Activated CD4-positive, alpha-beta T cell treated with anti-CD3 and anti-CD28 coated beads for 36 hours (primary cell): ENCODE measurements around the gene AP1AR. TPM values are rescaled to one million over a fixed set of nuclear protein-coding genes. Genes with fewer than 3 reads are reported as not detected.

Experiments used
- ATAC-seq: fragments of 200-7000 bp; cut with Tn5 transposase; one replicate; pipeline ENCODE4 v1.10.0; 2021; ENCODE audit warnings: mild to moderate bottlenecking, moderate library complexity
- CTCF ChIA-PET: fragments of 350-600 bp; sonication (Branson Sonifier 250); formaldehyde crosslinking; loops from one replicate; lab custom pipeline; 2021; ENCODE audit warnings: antibody characterized with exemption; lab: Charles Lee
- POLR2A ChIA-PET: fragments of 350-600 bp; sonication (Branson Sonifier 250); formaldehyde crosslinking; loops from one replicate; lab custom pipeline; 2021; ENCODE audit warnings: antibody characterized with exemption, inconsistent platforms; lab: Charles Lee
- DNase-seq: peaks from one replicate; pipeline ENCODE4 v3.0.0-alpha.2; 2020
- H3K27ac Mint-ChIP-seq: one replicate; pipeline ENCODE4 v1.8.0; 2021; ENCODE audit warnings: mixed read lengths
- H3K27me3 Mint-ChIP-seq: one replicate; pipeline ENCODE4 v1.8.0; 2021; ENCODE audit warnings: mixed read lengths
- H3K36me3 Mint-ChIP-seq: one replicate; pipeline ENCODE4 v1.8.0; 2021; ENCODE audit warnings: low read depth, mixed read lengths
- H3K4me1 Mint-ChIP-seq: one replicate; pipeline ENCODE4 v1.8.0; 2021; ENCODE audit warnings: mixed read lengths
- H3K4me3 Mint-ChIP-seq: one replicate; pipeline ENCODE4 v1.8.0; 2021; ENCODE audit warnings: mild to moderate bottlenecking, moderate library complexity, mixed read lengths
- H3K9me3 Mint-ChIP-seq: one replicate; pipeline ENCODE4 v1.8.0; 2021; ENCODE audit warnings: low read depth, mixed read lengths
- intact Hi-C, 2 experiments: fragments of 100-400 bp; cut with DNase I in 1 of 2; cut with micrococcal nuclease in 1 of 2; formaldehyde crosslinking; loops; one replicate each; pipeline versions ENCODE4 v1.14.2 to v1.15.1; 2022 to 2024; cut with DNase I, micrococcal nuclease
- total RNA-seq, 2 experiments: library from RNA; stranded (reverse); gene quantifications; one replicate each; pipeline ENCODE4 v1.2.3, GENCODE V29; 2021

AP1AR gene
- total RNA-seq, 2 experiments from 2014 or later = 15.8 to 16.5 TPM

DNA sequence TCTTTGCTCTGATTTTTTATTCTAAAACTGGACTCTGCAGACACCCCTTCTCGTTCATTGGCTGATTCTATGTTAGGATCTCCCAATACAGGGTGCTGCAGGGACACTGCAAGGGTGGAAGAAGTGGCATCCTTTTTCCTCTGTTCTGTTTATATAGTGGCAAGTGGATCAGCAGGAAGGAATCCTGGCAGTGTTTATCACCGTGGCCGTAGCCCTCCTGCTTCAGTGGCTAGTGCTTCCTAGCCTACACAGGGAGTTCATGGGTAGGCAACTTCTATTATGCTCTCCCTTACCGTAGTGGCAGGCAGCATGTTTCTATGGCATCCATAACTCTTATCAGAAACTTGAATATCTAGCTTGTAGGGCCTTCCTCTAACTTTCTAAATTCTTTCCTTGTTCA lies 6.4 kb upstream of the AP1AR start:
- ChIA-PET POLR2A (no interaction called here), CTCF (interaction anchor here (1.2 to 1.4 kb wide), 4 partner anchors 11 to 123 kb away, joined by 3 to 4 read pairs (median 4); no protein-coding TSS in a partner anchor)
- no peak overlapping the region for H3K27ac Mint-ChIP-seq
- peaks cover 1% of the 10 kb centered on the region for H3K4me1 Mint-ChIP-seq
- H3K4me3 Mint-ChIP-seq = no peak overlapping the region
- peaks cover 5% of the 10 kb centered on the region for H3K9me3 Mint-ChIP-seq
- peaks cover 3% of the 10 kb centered on the region for H3K27me3 Mint-ChIP-seq
- H3K36me3 Mint-ChIP-seq = no peaks in the 10 kb centered on the region
- intact Hi-C loops = no loop called here
- no peak for ATAC-seq
- no peak for DNase-seq

DNA sequence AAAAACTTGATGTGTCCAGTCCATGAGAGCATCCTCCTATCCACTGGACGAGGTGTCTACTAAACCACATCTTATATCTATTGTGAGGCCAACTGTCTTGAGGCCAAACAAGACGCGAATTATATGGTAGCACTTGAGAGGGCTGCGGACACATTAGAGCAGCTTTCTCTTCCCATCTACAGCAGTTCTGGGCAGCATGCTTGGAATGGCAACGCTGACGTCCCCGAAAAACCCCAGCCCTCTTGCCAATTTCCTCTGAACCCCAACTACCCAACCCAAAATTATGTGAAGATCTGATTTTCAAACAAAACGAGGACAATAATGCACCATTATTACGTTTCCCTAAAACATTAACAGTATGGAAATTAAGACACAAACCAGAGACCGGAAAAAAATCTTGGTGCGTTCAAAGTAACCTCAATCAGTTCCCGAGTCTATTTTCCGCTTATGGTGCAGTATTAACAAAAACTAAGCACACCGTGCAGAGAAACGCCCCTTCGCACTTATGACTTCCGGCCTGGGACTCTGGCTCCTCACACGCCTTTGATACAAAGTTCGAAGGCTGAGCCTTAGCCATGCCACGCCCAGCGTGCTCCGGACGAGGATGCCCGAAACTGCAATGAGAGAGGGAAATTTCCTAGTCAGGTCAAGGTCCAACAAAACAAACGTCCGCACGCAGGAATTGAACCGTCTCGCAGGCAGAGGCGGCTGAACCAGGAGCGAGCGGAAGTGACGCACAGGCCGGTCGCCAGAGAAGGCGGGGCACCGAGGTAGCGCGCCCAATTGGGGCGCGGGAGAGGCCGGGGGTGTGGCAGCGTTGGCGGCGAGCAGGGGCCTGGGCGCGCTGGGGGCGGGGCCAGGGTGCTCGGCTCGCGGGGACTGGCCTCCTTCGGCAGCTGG lies 458 bp upstream of the AP1AR start:
- no peaks in the 10 kb centered on the region for H3K9me3 Mint-ChIP-seq
- H3K36me3 Mint-ChIP-seq = no peaks in the 10 kb centered on the region
- intact Hi-C loops = loop anchor here (1.0 to 10.0 kb wide), 13 partner anchors 32 to 504 kb away; partner anchors contain the start of genes LARP7 (in 2 of the 2), FAM241A (in 1 of the 2) and TIFA (in 1 of the 2)
- peak overlapping the region; percentile 91 for H3K27ac Mint-ChIP-seq
- peaks cover 28% of the 10 kb centered on the region for H3K4me1 Mint-ChIP-seq
- POLR2A ChIA-PET = no interaction called here
- ATAC-seq (peak; percentile 90), DNase-seq (peak; percentile 99)
- no peaks in the 10 kb centered on the region for H3K27me3 Mint-ChIP-seq
- CTCF ChIA-PET = interaction anchor here (1.0 to 2.3 kb wide), 5 partner anchors 12 to 136 kb away, joined by 3 to 6 read pairs (median 4); partner anchors contain the start of gene TIFA
- peak overlapping the region; percentile 79 for H3K4me3 Mint-ChIP-seq

DNA sequence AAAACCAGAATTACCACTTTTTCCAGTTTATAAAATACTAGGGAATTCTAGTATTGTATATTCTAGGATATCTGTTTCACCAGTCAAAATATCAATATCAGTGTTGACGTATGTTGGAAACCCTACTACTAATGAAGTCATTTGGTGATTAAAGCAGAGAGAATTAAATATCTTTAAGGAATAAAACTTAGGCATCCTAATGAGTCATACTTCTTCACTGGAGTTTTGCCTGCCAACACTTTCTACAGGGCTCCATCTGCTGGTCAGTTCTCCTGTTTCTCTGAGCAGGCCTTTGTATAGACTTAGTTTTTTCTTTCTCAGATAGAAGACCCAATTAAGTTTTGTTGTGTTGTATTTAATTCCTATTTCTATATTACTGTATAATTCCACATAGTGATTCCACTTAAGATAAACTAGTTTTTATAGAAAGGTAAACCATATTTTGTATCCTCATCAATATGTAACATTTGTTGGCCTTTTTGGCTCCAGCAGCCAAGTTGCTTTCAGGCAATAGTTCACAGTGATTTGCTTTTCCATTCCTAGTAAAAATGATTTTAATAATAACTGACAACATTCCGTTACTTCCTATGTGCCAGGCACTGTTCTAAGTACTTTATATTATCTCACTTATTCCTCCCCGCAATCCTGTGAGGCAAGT lies 3.5 kb downstream of the AP1AR start:
- Mint-ChIP-seq H3K4me3 (no peak overlapping the region), H3K27me3 (no peaks in the 10 kb centered on the region), H3K27ac (no peak overlapping the region), H3K4me1 (peaks cover 40% of the 10 kb centered on the region), H3K9me3 (no peaks in the 10 kb centered on the region), H3K36me3 (no peaks in the 10 kb centered on the region)
- ChIA-PET CTCF (interaction anchor here (0.7 to 2.4 kb wide), 13 partner anchors 10 to 140 kb away, joined by 3 to 31 read pairs (median 4); no protein-coding TSS in a partner anchor), POLR2A (interaction anchor here (0.7 kb wide), 1 partner anchor 35 kb away, joined by 5 read pairs; no protein-coding TSS in a partner anchor)
- ATAC-seq (no peak), DNase-seq (peak; percentile 64)
- intact Hi-C loops = loop anchor here (1.0 to 10.0 kb wide), 6 partner anchors 20 to 500 kb away; no protein-coding TSS in a partner anchor

DNA sequence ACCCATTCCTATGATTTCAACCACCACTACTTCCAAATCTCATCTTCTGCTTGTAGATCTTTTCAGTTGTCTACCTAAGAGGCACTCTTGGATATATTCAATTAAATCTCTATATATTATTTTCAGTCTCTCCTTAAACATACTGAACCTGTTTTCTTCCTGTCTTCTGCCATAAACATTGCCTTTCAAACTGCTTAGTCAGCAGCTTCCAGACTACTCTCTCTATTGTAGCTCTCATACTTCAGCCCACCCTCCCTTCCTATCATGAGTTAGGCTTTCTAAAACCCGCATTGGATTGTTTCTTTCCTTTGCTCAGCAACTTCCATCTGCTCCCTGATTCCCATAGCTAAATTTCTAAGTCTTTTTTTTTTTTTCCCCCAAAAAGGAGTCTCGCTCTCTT lies 4.5 kb downstream of the AP1AR start:
- ChIA-PET CTCF (interaction anchor here (0.8 to 2.4 kb wide), 5 partner anchors 9 to 141 kb away, joined by 3 to 23 read pairs (median 3); no protein-coding TSS in a partner anchor), POLR2A (interaction anchor here (0.6 kb wide), 1 partner anchor 88 kb away, joined by 5 read pairs; no protein-coding TSS in a partner anchor)
- H3K9me3 Mint-ChIP-seq = no peaks in the 10 kb centered on the region
- peaks cover 36% of the 10 kb centered on the region for H3K4me1 Mint-ChIP-seq
- H3K27ac Mint-ChIP-seq = no peak overlapping the region
- H3K36me3 Mint-ChIP-seq = no peaks in the 10 kb centered on the region
- intact Hi-C loops = loop anchor here in 1 of 2 experiments (10.0 kb wide), 1 partner anchor 499 kb away; no protein-coding TSS in a partner anchor
- H3K27me3 Mint-ChIP-seq = no peaks in the 10 kb centered on the region
- DNase-seq (no peak), ATAC-seq (no peak)
- H3K4me3 Mint-ChIP-seq = no peak overlapping the region

DNA sequence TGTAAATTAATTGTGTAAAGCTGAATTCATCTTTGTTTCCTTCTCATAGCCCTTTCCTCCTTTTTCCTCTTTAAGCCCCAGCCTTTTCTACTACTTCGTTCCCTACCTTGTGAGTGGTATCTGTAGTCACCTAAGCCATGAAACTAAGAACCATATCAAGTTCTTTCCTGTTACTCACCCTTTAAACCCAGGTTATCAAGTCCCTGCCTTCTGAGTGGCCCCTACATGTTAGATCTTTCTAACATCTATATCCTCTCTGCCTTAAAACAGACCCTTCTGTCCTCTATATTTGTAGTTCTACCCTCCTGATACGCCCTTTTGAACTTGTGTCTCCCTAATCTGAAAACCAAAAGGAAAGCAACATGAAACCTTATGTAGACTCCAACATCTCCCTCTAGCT lies 7.2 kb downstream of the AP1AR start:
- ChIA-PET CTCF (interaction anchor here (1.2 kb wide), 1 partner anchor 141 kb away, joined by 3 read pairs; no protein-coding TSS in a partner anchor), POLR2A (no interaction called here)
- ATAC-seq = peak; percentile 84
- Mint-ChIP-seq H3K9me3 (no peaks in the 10 kb centered on the region), H3K27me3 (no peaks in the 10 kb centered on the region), H3K4me3 (no peak overlapping the region), H3K4me1 (peaks cover 32% of the 10 kb centered on the region), H3K27ac (no peak overlapping the region), H3K36me3 (peaks cover 5% of the 10 kb centered on the region)
- no peak for DNase-seq
- intact Hi-C loops = loop anchor here in 1 of 2 experiments (10.0 kb wide), 1 partner anchor 496 kb away; no protein-coding TSS in a partner anchor

GRCh38 chr4:112245383-112245782 lies 13.8 kb downstream of the AP1AR start:
- POLR2A ChIA-PET = no interaction called here

DNA sequence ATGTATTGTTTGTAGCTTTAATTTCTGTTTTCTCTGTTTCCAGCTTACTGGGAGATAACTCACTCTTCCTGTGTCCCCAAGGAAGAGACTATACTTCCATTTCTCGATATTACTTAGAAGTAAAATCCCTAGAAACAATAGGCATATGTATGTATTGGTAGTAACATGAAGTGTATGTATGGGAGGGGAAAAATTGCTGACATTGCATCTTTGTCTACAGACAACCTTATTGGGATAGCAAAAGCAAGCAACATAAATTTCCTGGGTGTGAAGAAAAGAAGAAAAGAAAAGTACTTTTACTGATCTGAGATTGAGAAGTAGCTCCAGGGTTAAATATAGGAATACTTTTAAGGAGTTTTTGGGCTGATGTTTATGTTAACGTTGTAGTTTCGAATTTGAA lies 15.4 kb downstream of the AP1AR start:
- Mint-ChIP-seq H3K4me3 (no peak overlapping the region), H3K9me3 (no peaks in the 10 kb centered on the region), H3K4me1 (peaks cover 10% of the 10 kb centered on the region), H3K36me3 (peaks cover 5% of the 10 kb centered on the region), H3K27ac (no peak overlapping the region), H3K27me3 (no peaks in the 10 kb centered on the region)
- CTCF ChIA-PET = interaction anchor here (0.6 to 1.6 kb wide), 4 partner anchors 10 to 353 kb away, joined by 3 to 5 read pairs (median 3); no protein-coding TSS in a partner anchor
- no peak for DNase-seq
- POLR2A ChIA-PET = no interaction called here
- ATAC-seq = no peak
- intact Hi-C loops = no loop called here

More at GRCh38 chr4:112245383-112245782, 13.8 kb downstream of the AP1AR start:
- Mint-ChIP-seq H3K27ac (no peak overlapping the region), H3K9me3 (no peaks in the 10 kb centered on the region), H3K27me3 (no peaks in the 10 kb centered on the region), H3K36me3 (peaks cover 5% of the 10 kb centered on the region), H3K4me1 (peaks cover 10% of the 10 kb centered on the region), H3K4me3 (no peak overlapping the region)
- CTCF ChIA-PET = interaction anchor here (0.8 to 2.7 kb wide), 6 partner anchors 9 to 146 kb away, joined by 3 to 9 read pairs (median 5); no protein-coding TSS in a partner anchor
- DNase-seq (no peak), ATAC-seq (no peak)
- intact Hi-C loops = no loop called here

DNA sequence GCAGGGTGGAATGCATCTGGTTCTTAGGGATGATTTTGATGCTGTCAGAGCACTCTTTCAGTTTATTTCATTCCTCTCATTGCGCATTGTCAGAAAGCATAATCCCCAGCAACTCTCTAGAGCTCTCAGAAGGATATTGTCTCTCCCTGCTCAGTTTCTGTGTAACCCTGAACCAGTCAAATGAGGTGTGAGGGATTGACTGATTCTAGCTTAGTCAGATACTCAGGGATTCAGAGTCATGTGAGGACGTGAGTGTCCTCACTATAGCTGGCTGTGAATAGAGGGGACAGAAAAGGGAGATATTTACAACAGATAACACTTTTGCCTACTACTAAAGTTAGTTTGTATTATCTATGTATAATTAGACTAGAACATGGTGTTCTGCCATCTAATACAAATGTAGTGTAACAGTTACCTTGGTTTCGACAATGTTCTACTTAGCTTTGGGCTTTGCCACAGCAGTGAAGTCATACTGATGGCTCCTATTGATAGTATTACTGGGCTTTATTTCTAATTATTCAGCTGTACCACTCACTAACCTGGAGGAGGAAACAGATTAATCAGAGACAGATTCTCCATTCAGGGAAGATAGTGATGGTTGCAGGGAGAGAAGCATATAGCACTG lies 19.5 kb downstream of the AP1AR start:
- ChIA-PET CTCF (interaction anchor here (0.9 to 2.0 kb wide), 4 partner anchors 10 to 71 kb away, joined by 3 to 7 read pairs (median 4); no protein-coding TSS in a partner anchor), POLR2A (no interaction called here)
- Mint-ChIP-seq H3K36me3 (peaks cover 5% of the 10 kb centered on the region), H3K27me3 (no peaks in the 10 kb centered on the region), H3K9me3 (no peaks in the 10 kb centered on the region), H3K4me3 (no peak overlapping the region), H3K27ac (no peak overlapping the region), H3K4me1 (peaks cover 4% of the 10 kb centered on the region)
- ATAC-seq = peak; percentile 69
- DNase-seq = no peak
- intact Hi-C loops = no loop called here

DNA sequence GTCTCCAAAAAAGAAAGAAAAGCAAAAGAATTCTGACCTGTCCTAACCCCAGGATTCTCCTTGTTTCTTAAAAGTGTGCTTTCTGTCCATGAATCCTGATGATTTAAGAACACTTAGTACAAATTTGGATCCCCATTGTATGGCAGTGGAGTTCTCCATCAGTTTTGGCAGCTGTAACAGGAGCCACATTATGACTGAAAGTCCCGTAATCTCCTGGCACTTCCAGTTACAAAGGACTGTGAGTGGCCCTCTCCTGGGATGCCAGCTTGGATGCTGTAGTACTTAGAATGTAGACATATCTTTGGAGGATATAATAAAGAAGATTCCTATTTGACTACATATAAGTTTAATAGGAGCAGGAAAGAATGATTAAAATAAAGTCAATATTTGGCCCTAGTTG lies 20.6 kb downstream of the AP1AR start:
- ATAC-seq = no peak
- Mint-ChIP-seq H3K9me3 (no peaks in the 10 kb centered on the region), H3K4me3 (no peak overlapping the region), H3K36me3 (peaks cover 5% of the 10 kb centered on the region), H3K27ac (no peak overlapping the region), H3K27me3 (no peaks in the 10 kb centered on the region), H3K4me1 (no peaks in the 10 kb centered on the region)
- ChIA-PET CTCF (no interaction called here), POLR2A (no interaction called here)
- intact Hi-C loops = no loop called here
- DNase-seq = no peak

GRCh38 chr4:112253382-112254000 lies 21.9 kb downstream of the AP1AR start:
- no peak overlapping the region for H3K27ac Mint-ChIP-seq
- no peaks in the 10 kb centered on the region for H3K4me1 Mint-ChIP-seq
- peaks cover 5% of the 10 kb centered on the region for H3K36me3 Mint-ChIP-seq
- ChIA-PET POLR2A (no interaction called here), CTCF (no interaction called here)
- DNase-seq (no peak), ATAC-seq (no peak)
- no peaks in the 10 kb centered on the region for H3K9me3 Mint-ChIP-seq
- H3K27me3 Mint-ChIP-seq = no peaks in the 10 kb centered on the region
- no peak overlapping the region for H3K4me3 Mint-ChIP-seq
- intact Hi-C loops = no loop called here
